HepG2 (cell line): ENCODE measurements around the gene DDRGK1. TPM values are rescaled to one million over a fixed set of nuclear protein-coding genes. Genes with fewer than 3 reads are reported as not detected.

Experiments
- HNF4A ChIP-seq: sonication (generic); formaldehyde crosslinking; IDR thresholded peaks from 2 replicates; pipeline ENCODE4 v1.4.0; 2020; ENCODE audit warnings: missing genetic modification reagents
- KLF13 ChIP-seq: sonication (generic); formaldehyde crosslinking; IDR thresholded peaks from 2 replicates; pipeline ENCODE4 v1.4.0; 2020; ENCODE audit warnings: mild to moderate bottlenecking, missing genetic modification reagents
- MAFK ChIP-seq, 2 experiments: IDR thresholded peaks in 1 of 2; conservative IDR thresholded peaks in 1 of 2; 2 replicates each; pipeline ENCODE4 v1.6.1; 2011; ENCODE audit warnings: improper control_type of control experiment in 2 of 2, low read length in 2 of 2
- PLRG1 ChIP-seq: fragments of 450-650 bp; conservative IDR thresholded peaks from 2 replicates; pipeline ENCODE4 v1.6.1; 2016
- POLR2A ChIP-seq, 2 experiments: IDR thresholded peaks; 2 replicates each; pipeline ENCODE4 v1.6.1; 2011; ENCODE audit warnings: low read depth in 2 of 2, low read length in 2 of 2, mild to moderate bottlenecking in 1 of 2, moderate library complexity in 1 of 2; ENCODE audit not compliant: insufficient read depth in 1 of 2
- RBM39 ChIP-seq: fragments of 200-400 bp; formaldehyde crosslinking; IDR thresholded peaks from one replicate; pipeline ENCODE4 v1.6.1; 2018; ENCODE audit warnings: antibody characterized with exemption, mild to moderate bottlenecking, low read depth, low read length; ENCODE audit not compliant: poor library complexity, severe bottlenecking
- SRF ChIP-seq: IDR thresholded peaks from 2 replicates; pipeline ENCODE4 v1.6.1; 2011; ENCODE audit warnings: mild to moderate bottlenecking, low read depth, low read length, moderate library complexity
- polyA plus RNA-seq, 8 experiments: library from polyadenylated mRNA; depleted of rRNA in 3 of 8; stranded (reverse) in 7 of 8; unstranded in 1 of 8; fragments of >200 nt; fragmentation: Illumina TruSeq in 4 of 8; extraction: Trizol in 4 of 8; gene quantifications; 2 replicates each; pipeline versions ENCODE4 v1.2.1 to v1.2.3, GENCODE V29; 2011 to 2016; ENCODE audit warnings: low read depth in 4 of 8, missing spikeins in 1 of 8, mixed read lengths in 1 of 8; ENCODE audit not compliant: insufficient read depth in 1 of 8
- total RNA-seq, 5 experiments: library from RNA; depleted of rRNA; stranded (reverse); fragments of >200 nt; fragmentation: Illumina TruSeq; extraction: Trizol; gene quantifications; 2 replicates each; pipeline ENCODE4 v1.2.3, GENCODE V29; 2016; ENCODE audit warnings: low read depth in 1 of 5
- TF ChIP-seq, protein P1 (sequence below): sonication (generic); formaldehyde crosslinking; IDR thresholded peaks from 2 replicates; pipeline ENCODE4 v1.4.0; 2020; ENCODE audit warnings: missing genetic modification reagents
- TF ChIP-seq, protein P2 (sequence below): sonication (generic); formaldehyde crosslinking; IDR thresholded peaks from 2 replicates; pipeline ENCODE4 v1.4.0; 2020; ENCODE audit warnings: missing genetic modification reagents, mild to moderate bottlenecking, borderline replicate concordance
- TF ChIP-seq, protein P3 (sequence below): sonication (generic); formaldehyde crosslinking; IDR thresholded peaks from 2 replicates; pipeline ENCODE4 v1.5.1; 2020; ENCODE audit warnings: mild to moderate bottlenecking, missing genetic modification reagents, moderate library complexity
- TF ChIP-seq, protein P4 (sequence below): sonication (generic); formaldehyde crosslinking; IDR thresholded peaks from 2 replicates; pipeline ENCODE4 v1.9.0; 2022; ENCODE audit warnings: missing genetic modification reagents, mild to moderate bottlenecking, borderline replicate concordance
- TF ChIP-seq, protein P5 (sequence below): sonication (generic); formaldehyde crosslinking; IDR thresholded peaks from 2 replicates; pipeline ENCODE4; 2020; ENCODE audit warnings: missing genetic modification reagents, mild to moderate bottlenecking, borderline replicate concordance
- TF ChIP-seq, protein P6 (sequence below): sonication (generic); formaldehyde crosslinking; IDR thresholded peaks from 2 replicates; pipeline ENCODE4 v1.8.0; 2022; ENCODE audit warnings: mild to moderate bottlenecking, missing genetic modification reagents, moderate library complexity

DDRGK1 gene
- total and polyA plus RNA-seq, 2 of the 13 experiments (the other 11 are each of a cell fraction or from before 2014, with no cell fraction given) = 96.7 to 149 TPM

DNA sequence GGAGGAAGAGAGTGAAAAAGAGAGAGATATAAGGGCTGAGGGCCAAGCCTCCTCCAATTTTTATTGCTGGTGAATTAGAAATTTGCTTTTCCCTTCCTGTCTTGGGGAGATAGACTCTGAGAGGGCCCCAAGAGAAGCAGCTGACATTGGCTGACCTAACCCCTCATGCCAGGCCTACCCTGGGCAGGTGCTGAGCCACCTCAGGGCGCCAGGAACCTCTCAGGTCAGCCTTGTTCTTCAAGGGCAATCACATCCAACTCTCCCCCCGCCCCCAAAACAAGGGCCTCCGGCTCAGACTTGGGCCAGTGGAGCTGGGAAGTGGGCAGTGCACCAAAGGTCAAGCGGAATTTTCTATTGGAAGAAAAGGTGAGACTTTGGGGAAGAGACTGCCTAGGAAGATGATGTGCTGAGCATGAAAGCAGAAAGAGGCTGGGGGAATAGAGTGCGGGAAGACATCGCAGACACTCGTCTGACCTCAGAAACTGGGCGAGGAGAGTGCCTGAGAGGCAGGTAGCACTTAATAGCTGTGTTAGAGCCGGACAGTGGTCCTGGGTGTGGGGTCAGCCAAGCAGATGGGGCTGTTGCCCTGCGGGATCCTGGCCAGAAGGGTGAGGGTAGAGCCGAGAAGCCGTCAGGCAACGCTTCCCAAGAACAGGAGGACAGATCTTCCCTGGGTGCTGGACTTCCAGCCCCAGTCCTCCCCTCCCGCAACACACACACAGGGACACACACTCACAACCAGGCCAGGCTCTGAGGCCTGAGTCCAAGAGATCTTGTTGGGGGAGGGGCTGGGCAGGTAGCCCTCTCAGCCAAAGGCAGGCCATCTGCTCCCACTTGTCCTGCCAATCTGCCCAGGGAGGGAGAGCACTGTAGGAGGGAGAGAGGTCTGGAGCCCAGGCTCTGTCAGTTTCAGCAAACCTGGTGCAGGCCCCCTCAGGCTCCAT lies 41.1 kb downstream of the DDRGK1 start (continued):
- TF ChIP-seq, protein P1, sequence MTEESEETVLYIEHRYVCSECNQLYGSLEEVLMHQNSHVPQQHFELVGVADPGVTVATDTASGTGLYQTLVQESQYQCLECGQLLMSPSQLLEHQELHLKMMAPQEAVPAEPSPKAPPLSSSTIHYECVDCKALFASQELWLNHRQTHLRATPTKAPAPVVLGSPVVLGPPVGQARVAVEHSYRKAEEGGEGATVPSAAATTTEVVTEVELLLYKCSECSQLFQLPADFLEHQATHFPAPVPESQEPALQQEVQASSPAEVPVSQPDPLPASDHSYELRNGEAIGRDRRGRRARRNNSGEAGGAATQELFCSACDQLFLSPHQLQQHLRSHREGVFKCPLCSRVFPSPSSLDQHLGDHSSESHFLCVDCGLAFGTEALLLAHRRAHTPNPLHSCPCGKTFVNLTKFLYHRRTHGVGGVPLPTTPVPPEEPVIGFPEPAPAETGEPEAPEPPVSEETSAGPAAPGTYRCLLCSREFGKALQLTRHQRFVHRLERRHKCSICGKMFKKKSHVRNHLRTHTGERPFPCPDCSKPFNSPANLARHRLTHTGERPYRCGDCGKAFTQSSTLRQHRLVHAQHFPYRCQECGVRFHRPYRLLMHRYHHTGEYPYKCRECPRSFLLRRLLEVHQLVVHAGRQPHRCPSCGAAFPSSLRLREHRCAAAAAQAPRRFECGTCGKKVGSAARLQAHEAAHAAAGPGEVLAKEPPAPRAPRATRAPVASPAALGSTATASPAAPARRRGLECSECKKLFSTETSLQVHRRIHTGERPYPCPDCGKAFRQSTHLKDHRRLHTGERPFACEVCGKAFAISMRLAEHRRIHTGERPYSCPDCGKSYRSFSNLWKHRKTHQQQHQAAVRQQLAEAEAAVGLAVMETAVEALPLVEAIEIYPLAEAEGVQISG (CRISPR knock-in tag) = 0 out of 2 replicates have a peak, but pooled peaks have one; percentile 14
- TF ChIP-seq RBM39 (no peak), HNF4A (peak; percentile 62), POLR2A (IDR thresholded peaks at IDR 0.05; ENCODE audit: insufficient read depth in 1 of 2, low read depth in 2 of 2, low read length in 2 of 2) (peak in 1 of 2 experiments; percentile 28; a peak in 2 of 4 replicates), KLF13 (CRISPR knock-in tag) (no peak; the same call in 1 of the 2 replicates), SRF (no peak), MAFK (conservative IDR thresholded peaks at IDR 0.05 in 1 of 2, IDR thresholded peaks at IDR 0.05 in 1 of 2; ENCODE audit: low read length in 2 of 2) (no peak), PLRG1 (no peak)
- TF ChIP-seq, protein P2, sequence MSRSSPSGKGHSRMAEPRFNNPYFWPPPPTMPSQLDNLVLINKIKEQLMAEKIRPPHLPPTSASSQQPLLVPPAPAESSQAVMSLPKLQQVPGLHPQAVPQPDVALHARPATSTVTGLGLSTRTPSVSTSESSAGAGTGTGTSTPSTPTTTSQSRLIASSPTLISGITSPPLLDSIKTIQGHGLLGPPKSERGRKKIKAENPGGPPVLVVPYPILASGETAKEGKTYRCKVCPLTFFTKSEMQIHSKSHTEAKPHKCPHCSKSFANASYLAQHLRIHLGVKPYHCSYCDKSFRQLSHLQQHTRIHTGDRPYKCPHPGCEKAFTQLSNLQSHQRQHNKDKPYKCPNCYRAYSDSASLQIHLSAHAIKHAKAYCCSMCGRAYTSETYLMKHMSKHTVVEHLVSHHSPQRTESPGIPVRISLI (CRISPR knock-in tag) = no peak
- TF ChIP-seq, protein P3, sequence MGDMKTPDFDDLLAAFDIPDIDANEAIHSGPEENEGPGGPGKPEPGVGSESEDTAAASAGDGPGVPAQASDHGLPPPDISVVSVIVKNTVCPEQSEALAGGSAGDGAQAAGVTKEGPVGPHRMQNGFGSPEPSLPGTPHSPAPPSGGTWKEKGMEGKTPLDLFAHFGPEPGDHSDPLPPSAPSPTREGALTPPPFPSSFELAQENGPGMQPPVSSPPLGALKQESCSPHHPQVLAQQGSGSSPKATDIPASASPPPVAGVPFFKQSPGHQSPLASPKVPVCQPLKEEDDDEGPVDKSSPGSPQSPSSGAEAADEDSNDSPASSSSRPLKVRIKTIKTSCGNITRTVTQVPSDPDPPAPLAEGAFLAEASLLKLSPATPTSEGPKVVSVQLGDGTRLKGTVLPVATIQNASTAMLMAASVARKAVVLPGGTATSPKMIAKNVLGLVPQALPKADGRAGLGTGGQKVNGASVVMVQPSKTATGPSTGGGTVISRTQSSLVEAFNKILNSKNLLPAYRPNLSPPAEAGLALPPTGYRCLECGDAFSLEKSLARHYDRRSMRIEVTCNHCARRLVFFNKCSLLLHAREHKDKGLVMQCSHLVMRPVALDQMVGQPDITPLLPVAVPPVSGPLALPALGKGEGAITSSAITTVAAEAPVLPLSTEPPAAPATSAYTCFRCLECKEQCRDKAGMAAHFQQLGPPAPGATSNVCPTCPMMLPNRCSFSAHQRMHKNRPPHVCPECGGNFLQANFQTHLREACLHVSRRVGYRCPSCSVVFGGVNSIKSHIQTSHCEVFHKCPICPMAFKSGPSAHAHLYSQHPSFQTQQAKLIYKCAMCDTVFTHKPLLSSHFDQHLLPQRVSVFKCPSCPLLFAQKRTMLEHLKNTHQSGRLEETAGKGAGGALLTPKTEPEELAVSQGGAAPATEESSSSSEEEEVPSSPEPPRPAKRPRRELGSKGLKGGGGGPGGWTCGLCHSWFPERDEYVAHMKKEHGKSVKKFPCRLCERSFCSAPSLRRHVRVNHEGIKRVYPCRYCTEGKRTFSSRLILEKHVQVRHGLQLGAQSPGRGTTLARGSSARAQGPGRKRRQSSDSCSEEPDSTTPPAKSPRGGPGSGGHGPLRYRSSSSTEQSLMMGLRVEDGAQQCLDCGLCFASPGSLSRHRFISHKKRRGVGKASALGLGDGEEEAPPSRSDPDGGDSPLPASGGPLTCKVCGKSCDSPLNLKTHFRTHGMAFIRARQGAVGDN = peak; percentile 59
- TF ChIP-seq, protein P4, sequence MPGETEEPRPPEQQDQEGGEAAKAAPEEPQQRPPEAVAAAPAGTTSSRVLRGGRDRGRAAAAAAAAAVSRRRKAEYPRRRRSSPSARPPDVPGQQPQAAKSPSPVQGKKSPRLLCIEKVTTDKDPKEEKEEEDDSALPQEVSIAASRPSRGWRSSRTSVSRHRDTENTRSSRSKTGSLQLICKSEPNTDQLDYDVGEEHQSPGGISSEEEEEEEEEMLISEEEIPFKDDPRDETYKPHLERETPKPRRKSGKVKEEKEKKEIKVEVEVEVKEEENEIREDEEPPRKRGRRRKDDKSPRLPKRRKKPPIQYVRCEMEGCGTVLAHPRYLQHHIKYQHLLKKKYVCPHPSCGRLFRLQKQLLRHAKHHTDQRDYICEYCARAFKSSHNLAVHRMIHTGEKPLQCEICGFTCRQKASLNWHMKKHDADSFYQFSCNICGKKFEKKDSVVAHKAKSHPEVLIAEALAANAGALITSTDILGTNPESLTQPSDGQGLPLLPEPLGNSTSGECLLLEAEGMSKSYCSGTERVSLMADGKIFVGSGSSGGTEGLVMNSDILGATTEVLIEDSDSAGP (CRISPR knock-in tag) = peak; percentile 17; the same call in 1 of the 2 replicates
- TF ChIP-seq, protein P5, sequence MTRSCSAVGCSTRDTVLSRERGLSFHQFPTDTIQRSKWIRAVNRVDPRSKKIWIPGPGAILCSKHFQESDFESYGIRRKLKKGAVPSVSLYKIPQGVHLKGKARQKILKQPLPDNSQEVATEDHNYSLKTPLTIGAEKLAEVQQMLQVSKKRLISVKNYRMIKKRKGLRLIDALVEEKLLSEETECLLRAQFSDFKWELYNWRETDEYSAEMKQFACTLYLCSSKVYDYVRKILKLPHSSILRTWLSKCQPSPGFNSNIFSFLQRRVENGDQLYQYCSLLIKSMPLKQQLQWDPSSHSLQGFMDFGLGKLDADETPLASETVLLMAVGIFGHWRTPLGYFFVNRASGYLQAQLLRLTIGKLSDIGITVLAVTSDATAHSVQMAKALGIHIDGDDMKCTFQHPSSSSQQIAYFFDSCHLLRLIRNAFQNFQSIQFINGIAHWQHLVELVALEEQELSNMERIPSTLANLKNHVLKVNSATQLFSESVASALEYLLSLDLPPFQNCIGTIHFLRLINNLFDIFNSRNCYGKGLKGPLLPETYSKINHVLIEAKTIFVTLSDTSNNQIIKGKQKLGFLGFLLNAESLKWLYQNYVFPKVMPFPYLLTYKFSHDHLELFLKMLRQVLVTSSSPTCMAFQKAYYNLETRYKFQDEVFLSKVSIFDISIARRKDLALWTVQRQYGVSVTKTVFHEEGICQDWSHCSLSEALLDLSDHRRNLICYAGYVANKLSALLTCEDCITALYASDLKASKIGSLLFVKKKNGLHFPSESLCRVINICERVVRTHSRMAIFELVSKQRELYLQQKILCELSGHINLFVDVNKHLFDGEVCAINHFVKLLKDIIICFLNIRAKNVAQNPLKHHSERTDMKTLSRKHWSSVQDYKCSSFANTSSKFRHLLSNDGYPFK (CRISPR knock-in tag) = peak; percentile 44
- TF ChIP-seq, protein P6, sequence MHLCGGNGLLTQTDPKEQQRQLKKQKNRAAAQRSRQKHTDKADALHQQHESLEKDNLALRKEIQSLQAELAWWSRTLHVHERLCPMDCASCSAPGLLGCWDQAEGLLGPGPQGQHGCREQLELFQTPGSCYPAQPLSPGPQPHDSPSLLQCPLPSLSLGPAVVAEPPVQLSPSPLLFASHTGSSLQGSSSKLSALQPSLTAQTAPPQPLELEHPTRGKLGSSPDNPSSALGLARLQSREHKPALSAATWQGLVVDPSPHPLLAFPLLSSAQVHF (CRISPR knock-in tag) = no peak
